Panc1 (cell line): ENCODE results near the gene TTPAL. TPM values are rescaled to one million over a fixed set of nuclear protein-coding genes. Genes with fewer than 3 reads are reported as not detected.

Experiments
- ATAC-seq: fragments of 200-7000 bp; cut with Tn5 transposase; 2 replicates; pipeline ENCODE4 v1.9.1; 2020; ENCODE audit warnings: mild to moderate bottlenecking, moderate library complexity
- BruUV-seq: library from RNA; stranded (reverse); fragments of 400-500 nt; replicated peaks from 2 replicates; lab custom pipeline; 2021; lab: Mats Ljungman, UMichigan
- CTCF ChIA-PET: fragments of 300-600 bp; sonication (Branson Sonifier 250); formaldehyde crosslinking; loops from one replicate; lab custom pipeline; 2022; ENCODE audit warnings: antibody characterized with exemption; lab: Charles Lee
- POLR2A ChIA-PET: fragments of 300-600 bp; sonication (Branson Sonifier 250); formaldehyde crosslinking; loops from one replicate; lab custom pipeline; 2022; ENCODE audit warnings: antibody characterized with exemption; lab: Charles Lee
- DNase-seq: peaks from one replicate; pipeline ENCODE4 v3.0.0-alpha.2; 2010; ENCODE audit warnings: low read depth, low spot score
- H3K27ac ChIP-seq: 2 replicates; pipeline ENCODE4 v1.5.1; 2011; ENCODE audit warnings: mild to moderate bottlenecking, low read length, inconsistent platforms
- H3K27me3 ChIP-seq: fragments of 200-500 bp; sonication (Bioruptor generic); 2 replicates; pipeline ENCODE4 v1.6.0; 2014; ENCODE audit warnings: low read length, inconsistent platforms; ENCODE audit not compliant: control insufficient read depth, insufficient read depth
- H3K36me3 ChIP-seq: fragments of 200-500 bp; sonication (Bioruptor generic); 2 replicates; pipeline ENCODE4 v1.5.1; 2014; ENCODE audit warnings: inconsistent platforms, mild to moderate bottlenecking, low read length, moderate library complexity; ENCODE audit not compliant: control insufficient read depth, insufficient read depth
- H3K4me1 ChIP-seq: 2 replicates; pipeline ENCODE4 v1.5.1; 2011; ENCODE audit warnings: inconsistent platforms, mild to moderate bottlenecking, low read length, moderate library complexity; ENCODE audit not compliant: control insufficient read depth, insufficient read depth
- H3K4me3 ChIP-seq, 2 experiments: 2 replicates each; pipeline ENCODE4 v1.5.1; 2011 to 2012; ENCODE audit warnings: low read depth in 2 of 2, low read length in 2 of 2, mild to moderate bottlenecking in 2 of 2, inconsistent platforms in 1 of 2, moderate library complexity in 1 of 2
- H3K9me3 ChIP-seq: fragments of 200-500 bp; sonication (Bioruptor generic); 2 replicates; pipeline ENCODE4 v1.5.1; 2014; ENCODE audit warnings: low read depth, mild to moderate bottlenecking, inconsistent platforms, low read length, moderate library complexity; ENCODE audit not compliant: control insufficient read depth, insufficient read depth
- CTCF ChIP-seq: fragments of 450-650 bp; IDR thresholded peaks from 2 replicates; pipeline ENCODE4 v1.5.1; 2017; ENCODE audit warnings: mild to moderate bottlenecking
- POLR2AphosphoS5 ChIP-seq: IDR thresholded peaks from 2 replicates; pipeline ENCODE4 v1.6.1; 2012; ENCODE audit warnings: mild to moderate bottlenecking, low read depth, low read length, moderate library complexity
- REST ChIP-seq, 2 experiments: IDR thresholded peaks; 2 replicates each; pipeline ENCODE4 v1.6.1; 2011 to 2012; ENCODE audit warnings: low read depth in 2 of 2, control low read depth in 1 of 2, low read length in 1 of 2, mild to moderate bottlenecking in 1 of 2, moderate library complexity in 1 of 2; ENCODE audit not compliant: insufficient read depth in 1 of 2
- SIN3A ChIP-seq: IDR thresholded peaks from 2 replicates; pipeline ENCODE4 v1.6.1; 2012; ENCODE audit warnings: low read depth, mild to moderate bottlenecking, low read length, moderate library complexity, borderline replicate concordance; ENCODE audit not compliant: insufficient read depth
- TCF7L2 ChIP-seq: IDR thresholded peaks from 2 replicates; pipeline ENCODE4 v1.6.1; 2011; ENCODE audit warnings: mild to moderate bottlenecking, low read depth, low read length, inconsistent platforms
- in situ Hi-C: cut with HindIII; loops from 2 replicates; pipeline ENCODE4 v1.10.0; 2016; ENCODE audit warnings: low sequenced_read_pairs, low pct_unique_long_range_greater_than_20kb
- intact Hi-C: fragments of 100-400 bp; cut with micrococcal nuclease; formaldehyde crosslinking; loops from one replicate; pipeline ENCODE4 v1.10.0; 2022; ENCODE audit not compliant: unreplicated experiment
- total RNA-seq: library from RNA; stranded (reverse); gene quantifications from one replicate; pipeline ENCODE4 v1.2.1, GENCODE V29; 2021; ENCODE audit not compliant: unreplicated experiment

The TTPAL gene
- total RNA-seq, 1 experiment from 2014 or later = 37.4 TPM

- DNase-seq = no peak
- Histone ChIP-seq H3K4me3 (no peak overlapping the region), H3K27ac (no peak overlapping the region), H3K36me3 (no peaks in the 10 kb centered on the region), H3K27me3 (no peaks in the 10 kb centered on the region), H3K4me1 (no peaks in the 10 kb centered on the region), H3K9me3 (no peaks in the 10 kb centered on the region)
- CTCF ChIA-PET = no interaction called here
- no peak for TF ChIP-seq CTCF
- TF ChIP-seq SIN3A = no peak
- no peak for TF ChIP-seq TCF7L2
- no peak for TF ChIP-seq REST (IDR thresholded peaks at IDR 0.05; ENCODE audit: insufficient read depth in 1 of 2, low read depth in 2 of 2, low read length in 1 of 2)
- TF ChIP-seq POLR2AphosphoS5 = no peak
- intact Hi-C loops = no loop called here
- no peak for ATAC-seq
- in situ Hi-C loops = no loop called here
- BruUV-seq = no TSS peak
- POLR2A ChIA-PET = no interaction called here
Measured at GRCh38 chr20:44454306-44454963, 21.2 kb upstream of the TTPAL start.

- Histone ChIP-seq H3K9me3 (no peaks in the 10 kb centered on the region), H3K36me3 (no peaks in the 10 kb centered on the region), H3K4me1 (no peaks in the 10 kb centered on the region), H3K27me3 (no peaks in the 10 kb centered on the region), H3K4me3 (no peak overlapping the region), H3K27ac (no peak overlapping the region)
- intact Hi-C loops (loop anchor here (5.0 kb wide), 1 partner anchor 238 kb away; no protein-coding TSS in a partner anchor), in situ Hi-C loops (no loop called here)
- ATAC-seq (no peak), DNase-seq (no peak)
- POLR2A ChIA-PET = no interaction called here
- CTCF ChIA-PET = no interaction called here
- TF ChIP-seq REST (IDR thresholded peaks at IDR 0.05; ENCODE audit: insufficient read depth in 1 of 2, low read depth in 2 of 2, low read length in 1 of 2) = no peak
- no peak for TF ChIP-seq POLR2AphosphoS5
- no peak for TF ChIP-seq CTCF
- TF ChIP-seq SIN3A = no peak
- no peak for TF ChIP-seq TCF7L2
- BruUV-seq = no TSS peak
Measured at GRCh38 chr20:44455126-44455525, 20.5 kb upstream of the TTPAL start.
